Panc1 (cell line): ENCODE data around the gene NLRC5.

ENCODE experiments used
- POLR2AphosphoS5 ChIP-seq: IDR thresholded peaks from 2 replicates; pipeline ENCODE4 v1.6.1; 2012; ENCODE audit warnings: mild to moderate bottlenecking, low read depth, low read length, moderate library complexity
- SIN3A ChIP-seq: IDR thresholded peaks from 2 replicates; pipeline ENCODE4 v1.6.1; 2012; ENCODE audit warnings: low read depth, mild to moderate bottlenecking, low read length, moderate library complexity, borderline replicate concordance; ENCODE audit not compliant: insufficient read depth
- TCF7L2 ChIP-seq: IDR thresholded peaks from 2 replicates; pipeline ENCODE4 v1.6.1; 2011; ENCODE audit warnings: mild to moderate bottlenecking, low read depth, low read length, inconsistent platforms
- TF ChIP-seq, protein P1 (sequence below): fragments of 450-650 bp; IDR thresholded peaks from 2 replicates; pipeline ENCODE4 v1.5.1; 2017; ENCODE audit warnings: mild to moderate bottlenecking

DNA sequence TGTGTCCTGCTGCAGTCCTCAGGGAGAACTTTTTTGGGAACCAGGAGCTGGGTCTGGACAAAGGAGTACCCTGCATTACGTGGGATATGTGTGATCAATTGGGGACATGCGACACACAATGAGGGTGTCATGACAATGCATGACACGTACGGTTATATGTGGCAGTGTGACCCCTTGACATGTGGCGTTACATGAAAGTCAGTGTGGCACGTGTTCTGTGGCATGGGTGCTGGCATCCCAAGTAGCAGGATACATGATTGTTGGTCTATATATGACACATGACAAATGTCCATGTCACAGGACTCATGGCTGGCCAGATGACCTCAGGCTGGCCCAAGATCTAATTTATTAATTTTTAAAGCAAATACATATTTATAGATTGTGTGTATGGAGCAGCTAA lies 93.3 kb downstream of the NLRC5 start:
- TF ChIP-seq, protein P1, sequence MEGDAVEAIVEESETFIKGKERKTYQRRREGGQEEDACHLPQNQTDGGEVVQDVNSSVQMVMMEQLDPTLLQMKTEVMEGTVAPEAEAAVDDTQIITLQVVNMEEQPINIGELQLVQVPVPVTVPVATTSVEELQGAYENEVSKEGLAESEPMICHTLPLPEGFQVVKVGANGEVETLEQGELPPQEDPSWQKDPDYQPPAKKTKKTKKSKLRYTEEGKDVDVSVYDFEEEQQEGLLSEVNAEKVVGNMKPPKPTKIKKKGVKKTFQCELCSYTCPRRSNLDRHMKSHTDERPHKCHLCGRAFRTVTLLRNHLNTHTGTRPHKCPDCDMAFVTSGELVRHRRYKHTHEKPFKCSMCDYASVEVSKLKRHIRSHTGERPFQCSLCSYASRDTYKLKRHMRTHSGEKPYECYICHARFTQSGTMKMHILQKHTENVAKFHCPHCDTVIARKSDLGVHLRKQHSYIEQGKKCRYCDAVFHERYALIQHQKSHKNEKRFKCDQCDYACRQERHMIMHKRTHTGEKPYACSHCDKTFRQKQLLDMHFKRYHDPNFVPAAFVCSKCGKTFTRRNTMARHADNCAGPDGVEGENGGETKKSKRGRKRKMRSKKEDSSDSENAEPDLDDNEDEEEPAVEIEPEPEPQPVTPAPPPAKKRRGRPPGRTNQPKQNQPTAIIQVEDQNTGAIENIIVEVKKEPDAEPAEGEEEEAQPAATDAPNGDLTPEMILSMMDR: no peak
- TF ChIP-seq SIN3A (no peak), POLR2AphosphoS5 (no peak), TCF7L2 (no peak)
